ENCODE data around the gene MAP4K2.

The MAP4K2 gene

DNA sequence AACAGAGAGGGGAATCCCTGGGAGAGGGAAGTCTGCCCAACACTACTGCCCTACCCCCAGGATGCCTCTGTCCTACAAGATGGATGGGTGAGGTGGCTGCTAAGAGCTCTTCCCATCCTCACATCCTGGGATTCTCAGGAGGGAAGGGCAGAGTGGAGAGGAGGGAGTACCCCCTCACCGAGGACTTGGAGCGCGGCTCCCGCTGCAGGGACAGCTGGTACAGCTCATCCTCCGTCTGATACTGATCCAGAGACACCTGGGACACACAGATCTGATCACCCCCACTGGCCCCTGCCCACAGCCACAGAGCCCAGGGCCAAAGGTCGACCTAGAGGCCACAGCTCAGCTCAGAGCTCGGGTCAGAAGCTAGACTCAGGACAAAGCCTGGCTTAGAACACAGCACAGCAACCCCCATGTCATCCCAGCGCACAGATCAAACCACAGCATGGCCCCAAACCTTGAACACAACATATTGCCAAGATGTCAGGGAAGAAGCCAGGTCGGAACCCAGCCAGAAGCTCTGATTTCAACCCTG is 67.2 kb downstream of the MAP4K2 start:
- DNase-seq = no peak

All from NCI-H1930 (cell line).